Karpas-422 (cell line): ENCODE data around the gene SELENOM. TPM values are rescaled to one million over a fixed set of nuclear protein-coding genes. Genes with fewer than 3 reads are reported as not detected.
A peak's percentile ranks its signal among the peaks of the same experiment; 100 is the strongest.
"Not testable (repeated sequence)": the region's sequence is repeated elsewhere in the genome, so short reads cannot be mapped to it uniquely, and the experiment has no call there.

ENCODE experiments used
- DNase-seq: peaks from one replicate; pipeline ENCODE4 v3.0.0-alpha.2; 2015
- H2AFZ ChIP-seq: fragments of 200-600 bp; sonication (generic); 2 replicates; pipeline ENCODE4 v1.6.1; 2014; ENCODE audit warnings: antibody characterized with exemption, low read length, mixed read lengths
- H3K27ac ChIP-seq: fragments of 200-600 bp; sonication (generic); 2 replicates; pipeline ENCODE4 v1.5.1; 2014; ENCODE audit warnings: mild to moderate bottlenecking, low read length, moderate library complexity
- H3K27me3 ChIP-seq: fragments of 200-600 bp; sonication (generic); 2 replicates; pipeline ENCODE4 v1.6.1; 2014; ENCODE audit warnings: low read length, mixed read lengths
- H3K36me3 ChIP-seq: fragments of 200-600 bp; sonication (generic); 2 replicates; pipeline ENCODE4 v1.6.1; 2014; ENCODE audit warnings: low read length, mixed read lengths; ENCODE audit not compliant: insufficient read depth
- H3K4me1 ChIP-seq: fragments of 200-600 bp; sonication (generic); 2 replicates; pipeline ENCODE4 v1.6.1; 2014; ENCODE audit warnings: mild to moderate bottlenecking, low read length, mixed read lengths
- H3K4me2 ChIP-seq: fragments of 200-600 bp; sonication (generic); 2 replicates; pipeline ENCODE4 v1.6.1; 2014; ENCODE audit warnings: low read length, low read depth, mild to moderate bottlenecking; ENCODE audit not compliant: poor library complexity, severe bottlenecking
- H3K4me3 ChIP-seq: fragments of 200-600 bp; sonication (generic); 2 replicates; pipeline ENCODE4 v1.5.1; 2014; ENCODE audit warnings: mild to moderate bottlenecking, antibody characterized with exemption, low read length, mixed read lengths
- H3K79me2 ChIP-seq: fragments of 200-600 bp; sonication (generic); 2 replicates; pipeline ENCODE4 v1.6.1; 2014; ENCODE audit warnings: mild to moderate bottlenecking, low read length, mixed read lengths
- H3K9ac ChIP-seq: fragments of 200-600 bp; sonication (generic); 2 replicates; pipeline ENCODE4 v1.6.0; 2014; ENCODE audit warnings: low read length
- H3K9me2 ChIP-seq: fragments of 200-600 bp; sonication (generic), shearing (Covaris generic); replicated peaks from 2 replicates; pipeline ENCODE4 v1.6.0; 2014; ENCODE audit warnings: mild to moderate bottlenecking, low read length, moderate library complexity; ENCODE audit not compliant: insufficient read depth
- H3K9me3 ChIP-seq: fragments of 300-700, 200-600 bp; sonication (generic); 2 replicates; pipeline ENCODE4 v1.6.1; 2014; ENCODE audit warnings: low read length, mixed read lengths
- H4K20me1 ChIP-seq: fragments of 200-600 bp; sonication (generic); 2 replicates; pipeline ENCODE4 v1.6.1; 2014; ENCODE audit warnings: mild to moderate bottlenecking, antibody characterized with exemption, low read length, low read depth; ENCODE audit not compliant: insufficient read depth
- total RNA-seq: library from RNA; depleted of rRNA; stranded (reverse); fragments of >200 nt; shearing (Covaris generic); gene quantifications from 2 replicates; pipeline ENCODE4 v1.2.3, GENCODE V29; 2014; ENCODE audit warnings: low replicate concordance

The SELENOM gene
- total RNA-seq, 1 experiment from 2014 or later, result 11.1 TPM

GRCh38 chr22:31112547-31113091 is 5.3 kb upstream of the SELENOM start:
- not testable (repeated sequence) for H3K4me3 ChIP-seq, H3K79me2 ChIP-seq, H3K4me1 ChIP-seq, H3K27me3 ChIP-seq, H3K9me2 ChIP-seq, H3K9me3 ChIP-seq, H4K20me1 ChIP-seq, DNase-seq, H2AFZ ChIP-seq, H3K9ac ChIP-seq, H3K27ac ChIP-seq, H3K36me3 ChIP-seq, H3K4me2 ChIP-seq

- peaks cover 3% of the 10 kb centered on the region; the same call in 1 of the 2 replicates for H3K9me3 ChIP-seq
- H3K27me3 ChIP-seq, result no peaks in the 10 kb centered on the region
- no peaks in the 10 kb centered on the region for H4K20me1 ChIP-seq
- no peaks in the 10 kb centered on the region for H3K79me2 ChIP-seq
- no peak overlapping the region for H3K27ac ChIP-seq
- peak overlapping the region; percentile 45 for H3K9ac ChIP-seq
- peak overlapping the region; percentile 69 for H3K4me2 ChIP-seq
- H3K9me2 ChIP-seq, result no peaks in the 10 kb centered on the region
- H3K4me1 ChIP-seq, result peaks cover 14% of the 10 kb centered on the region
- H3K36me3 ChIP-seq, result no peaks in the 10 kb centered on the region
- no peak for DNase-seq
- H3K4me3 ChIP-seq, result peak overlapping the region; percentile 59
- peak overlapping the region; percentile 32; the same call in 1 of the 2 replicates for H2AFZ ChIP-seq
Measured at GRCh38 chr22:31107894-31108218, 488 bp upstream of the SELENOM start.

- H3K4me1 ChIP-seq, result peaks cover 14% of the 10 kb centered on the region
- peak overlapping the region; percentile 78 for H3K4me3 ChIP-seq
- H2AFZ ChIP-seq, result peak overlapping the region; percentile 82; the same call in 1 of the 2 replicates
- no peaks in the 10 kb centered on the region for H3K36me3 ChIP-seq
- H3K9ac ChIP-seq, result peak overlapping the region; percentile 79
- peak overlapping the region; percentile 96 for H3K4me2 ChIP-seq
- no peak overlapping the region for H3K27ac ChIP-seq
- H4K20me1 ChIP-seq, result no peaks in the 10 kb centered on the region
- no peak for DNase-seq
- no peaks in the 10 kb centered on the region for H3K27me3 ChIP-seq
- H3K9me2 ChIP-seq, result no peaks in the 10 kb centered on the region
- H3K79me2 ChIP-seq, result no peaks in the 10 kb centered on the region
- no peaks in the 10 kb centered on the region for H3K9me3 ChIP-seq
Measured at GRCh38 chr22:31106731-31107177, 614 bp downstream of the SELENOM start.

- H2AFZ ChIP-seq, result no peak overlapping the region
- DNase-seq, result no peak
- H3K4me2 ChIP-seq, result no peak overlapping the region
- no peaks in the 10 kb centered on the region for H3K9me3 ChIP-seq
- H3K27me3 ChIP-seq, result no peaks in the 10 kb centered on the region
- peaks cover 14% of the 10 kb centered on the region for H3K4me1 ChIP-seq
- H3K4me3 ChIP-seq, result no peak overlapping the region
- no peaks in the 10 kb centered on the region for H3K36me3 ChIP-seq
- no peaks in the 10 kb centered on the region for H3K79me2 ChIP-seq
- H4K20me1 ChIP-seq, result no peaks in the 10 kb centered on the region
- H3K9me2 ChIP-seq, result no peaks in the 10 kb centered on the region
- H3K27ac ChIP-seq, result no peak overlapping the region
- H3K9ac ChIP-seq, result no peak overlapping the region
Measured at GRCh38 chr22:31106001-31106571, 1.3 kb downstream of the SELENOM start.

GRCh38 chr22:31105282-31105929 is 2.0 kb downstream of the SELENOM start:
- no peaks in the 10 kb centered on the region for H4K20me1 ChIP-seq
- no peak overlapping the region for H2AFZ ChIP-seq
- H3K4me2 ChIP-seq, result no peak overlapping the region
- no peak overlapping the region for H3K27ac ChIP-seq
- H3K4me1 ChIP-seq, result peaks cover 14% of the 10 kb centered on the region
- H3K9me2 ChIP-seq, result no peaks in the 10 kb centered on the region
- DNase-seq, result no peak
- no peaks in the 10 kb centered on the region for H3K9me3 ChIP-seq
- H3K27me3 ChIP-seq, result no peaks in the 10 kb centered on the region
- H3K4me3 ChIP-seq, result no peak overlapping the region
- no peaks in the 10 kb centered on the region for H3K36me3 ChIP-seq
- H3K79me2 ChIP-seq, result no peaks in the 10 kb centered on the region
- no peak overlapping the region for H3K9ac ChIP-seq

- no peaks in the 10 kb centered on the region for H3K27me3 ChIP-seq
Measured at GRCh38 chr22:31104869-31105268, 2.5 kb downstream of the SELENOM start.

GRCh38 chr22:31103899-31104694 is 3.3 kb downstream of the SELENOM start:
- Histone ChIP-seq H3K27ac (no peak overlapping the region), H3K4me1 (peaks cover 14% of the 10 kb centered on the region), H3K9ac (no peak overlapping the region), H3K9me2 (no peaks in the 10 kb centered on the region), H3K36me3 (no peaks in the 10 kb centered on the region), H3K9me3 (no peaks in the 10 kb centered on the region), H4K20me1 (no peaks in the 10 kb centered on the region), H3K4me3 (no peak overlapping the region), H2AFZ (no peak overlapping the region), H3K79me2 (no peaks in the 10 kb centered on the region), H3K4me2 (no peak overlapping the region), H3K27me3 (no peaks in the 10 kb centered on the region)
- DNase-seq, result no peak

More at GRCh38 chr22:31104869-31105268, 2.5 kb downstream of the SELENOM start:
- H3K9me2 ChIP-seq, result no peaks in the 10 kb centered on the region
- no peak overlapping the region for H3K27ac ChIP-seq
- H3K9me3 ChIP-seq, result no peaks in the 10 kb centered on the region
- H3K79me2 ChIP-seq, result no peaks in the 10 kb centered on the region
- no peaks in the 10 kb centered on the region for H4K20me1 ChIP-seq
- no peak for DNase-seq
- no peaks in the 10 kb centered on the region for H3K36me3 ChIP-seq
- no peak overlapping the region for H3K9ac ChIP-seq
- H2AFZ ChIP-seq, result no peak overlapping the region
- H3K4me1 ChIP-seq, result peaks cover 14% of the 10 kb centered on the region
- no peak overlapping the region for H3K4me3 ChIP-seq
- no peak overlapping the region for H3K4me2 ChIP-seq

GRCh38 chr22:31103111-31103510 is 4.3 kb downstream of the SELENOM start:
- H3K9me2 ChIP-seq, result no peaks in the 10 kb centered on the region
- no peaks in the 10 kb centered on the region for H4K20me1 ChIP-seq
- H3K27ac ChIP-seq, result no peak overlapping the region
- H3K4me2 ChIP-seq, result no peak overlapping the region
- H3K9me3 ChIP-seq, result no peaks in the 10 kb centered on the region
- H3K36me3 ChIP-seq, result no peaks in the 10 kb centered on the region
- no peak overlapping the region for H3K9ac ChIP-seq
- no peaks in the 10 kb centered on the region for H3K27me3 ChIP-seq
- no peaks in the 10 kb centered on the region for H3K79me2 ChIP-seq
- no peak for DNase-seq
- peaks cover 13% of the 10 kb centered on the region for H3K4me1 ChIP-seq
- H2AFZ ChIP-seq, result no peak overlapping the region
- H3K4me3 ChIP-seq, result no peak overlapping the region
